Osteoblast (primary cell): Measurements from ENCODE around the gene LY6G5C. TPM values are rescaled to one million over a fixed set of nuclear protein-coding genes. Genes with fewer than 3 reads are reported as not detected.

Source experiments
- DNase-seq: peaks from one replicate; pipeline ENCODE4 v3.0.0; 2011; ENCODE audit warnings: low spot score, mixed read lengths; ENCODE audit not compliant: insufficient read length; ENCODE audit errors: missing footprints
- H2AFZ ChIP-seq: 2 replicates; pipeline ENCODE4 v1.6.0; 2011; ENCODE audit warnings: mild to moderate bottlenecking, low read length
- H3K27ac ChIP-seq: 2 replicates; pipeline ENCODE4 v1.5.1; 2011; ENCODE audit warnings: mild to moderate bottlenecking, low read depth, low read length, moderate library complexity
- H3K27me3 ChIP-seq: 2 replicates; pipeline ENCODE4 v1.6.0; 2012; ENCODE audit warnings: mild to moderate bottlenecking, control low read depth, inconsistent platforms, low read length, moderate library complexity; ENCODE audit not compliant: insufficient read depth
- H3K36me3 ChIP-seq: 2 replicates; pipeline ENCODE4 v1.5.1; 2011; ENCODE audit warnings: mild to moderate bottlenecking, low read length, control low read depth, moderate library complexity; ENCODE audit not compliant: insufficient read depth
- H3K4me1 ChIP-seq: 2 replicates; pipeline ENCODE4 v1.5.1; 2011; ENCODE audit warnings: mild to moderate bottlenecking, low read length, control low read depth, moderate library complexity; ENCODE audit not compliant: insufficient read depth
- H3K4me2 ChIP-seq: 2 replicates; pipeline ENCODE4 v1.6.0; 2011; ENCODE audit warnings: mild to moderate bottlenecking, low read length; ENCODE audit not compliant: insufficient read depth
- H3K4me3 ChIP-seq: fragments of 200-600 bp; sonication (generic); 3 replicates; pipeline ENCODE4 v1.5.1; 2012; ENCODE audit warnings: mild to moderate bottlenecking, low read length, inconsistent platforms; ENCODE audit not compliant: insufficient read depth
- H3K79me2 ChIP-seq: 2 replicates; pipeline ENCODE4 v1.6.0; 2012; ENCODE audit warnings: mild to moderate bottlenecking, low read length, control low read depth, inconsistent platforms; ENCODE audit not compliant: insufficient read depth
- H3K9me3 ChIP-seq: 2 replicates; pipeline ENCODE4 v1.5.1; 2011; ENCODE audit warnings: low read depth, low read length, control low read depth
- H4K20me1 ChIP-seq: 2 replicates; pipeline ENCODE4 v1.6.0; 2012; ENCODE audit warnings: mild to moderate bottlenecking, low read length, control low read depth; ENCODE audit not compliant: insufficient read depth
- total RNA-seq: library from RNA; depleted of rRNA; stranded (reverse); fragments of >200 nt; gene quantifications from 2 replicates; pipeline ENCODE4 v1.2.3, GENCODE V29; 2012
- TF ChIP-seq, protein P1 (sequence below): IDR thresholded peaks from 2 replicates; pipeline ENCODE4 v1.5.1; 2011; ENCODE audit warnings: mild to moderate bottlenecking, low read depth, low read length, moderate library complexity; ENCODE audit errors: extremely low read depth

The LY6G5C gene
- total RNA-seq, 1 donor: 0.72 TPM

DNA sequence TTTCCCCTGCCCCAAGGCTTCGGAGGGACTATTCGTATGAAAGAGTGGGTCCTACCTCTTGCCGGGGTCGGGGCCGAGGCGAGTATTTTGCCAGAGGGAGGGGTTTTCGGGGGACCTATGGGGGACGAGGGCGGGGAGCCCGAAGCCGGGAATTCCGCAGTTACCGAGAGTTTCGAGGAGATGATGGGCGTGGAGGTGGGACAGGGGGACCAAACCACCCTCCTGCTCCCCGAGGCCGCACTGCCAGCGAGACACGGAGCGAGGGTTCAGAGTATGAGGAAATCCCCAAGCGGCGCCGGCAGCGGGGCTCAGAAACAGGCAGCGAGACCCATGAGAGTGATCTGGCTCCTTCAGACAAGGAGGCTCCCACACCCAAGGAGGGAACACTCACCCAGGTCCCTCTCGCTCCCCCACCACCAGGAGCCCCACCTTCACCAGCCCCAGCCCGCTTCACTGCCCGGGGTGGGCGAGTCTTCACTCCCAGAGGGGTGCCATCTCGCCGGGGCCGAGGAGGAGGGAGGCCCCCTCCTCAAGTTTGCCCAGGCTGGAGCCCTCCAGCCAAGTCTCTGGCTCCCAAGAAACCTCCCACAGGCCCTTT lies 49.1 kb downstream of the LY6G5C start:
- H4K20me1 ChIP-seq: peaks cover 40% of the 10 kb centered on the region
- peak; percentile 76 for DNase-seq
- no peak overlapping the region for H2AFZ ChIP-seq
- no peak overlapping the region for H3K27ac ChIP-seq
- peaks cover 97% of the 10 kb centered on the region for H3K36me3 ChIP-seq
- H3K79me2 ChIP-seq: peaks cover 49% of the 10 kb centered on the region
- no peak overlapping the region for H3K4me3 ChIP-seq
- H3K4me2 ChIP-seq: no peak overlapping the region
- no peaks in the 10 kb centered on the region for H3K9me3 ChIP-seq
- H3K27me3 ChIP-seq: no peaks in the 10 kb centered on the region
- H3K4me1 ChIP-seq: no peaks in the 10 kb centered on the region
- TF ChIP-seq, protein P1, sequence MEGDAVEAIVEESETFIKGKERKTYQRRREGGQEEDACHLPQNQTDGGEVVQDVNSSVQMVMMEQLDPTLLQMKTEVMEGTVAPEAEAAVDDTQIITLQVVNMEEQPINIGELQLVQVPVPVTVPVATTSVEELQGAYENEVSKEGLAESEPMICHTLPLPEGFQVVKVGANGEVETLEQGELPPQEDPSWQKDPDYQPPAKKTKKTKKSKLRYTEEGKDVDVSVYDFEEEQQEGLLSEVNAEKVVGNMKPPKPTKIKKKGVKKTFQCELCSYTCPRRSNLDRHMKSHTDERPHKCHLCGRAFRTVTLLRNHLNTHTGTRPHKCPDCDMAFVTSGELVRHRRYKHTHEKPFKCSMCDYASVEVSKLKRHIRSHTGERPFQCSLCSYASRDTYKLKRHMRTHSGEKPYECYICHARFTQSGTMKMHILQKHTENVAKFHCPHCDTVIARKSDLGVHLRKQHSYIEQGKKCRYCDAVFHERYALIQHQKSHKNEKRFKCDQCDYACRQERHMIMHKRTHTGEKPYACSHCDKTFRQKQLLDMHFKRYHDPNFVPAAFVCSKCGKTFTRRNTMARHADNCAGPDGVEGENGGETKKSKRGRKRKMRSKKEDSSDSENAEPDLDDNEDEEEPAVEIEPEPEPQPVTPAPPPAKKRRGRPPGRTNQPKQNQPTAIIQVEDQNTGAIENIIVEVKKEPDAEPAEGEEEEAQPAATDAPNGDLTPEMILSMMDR: no peak

DNA sequence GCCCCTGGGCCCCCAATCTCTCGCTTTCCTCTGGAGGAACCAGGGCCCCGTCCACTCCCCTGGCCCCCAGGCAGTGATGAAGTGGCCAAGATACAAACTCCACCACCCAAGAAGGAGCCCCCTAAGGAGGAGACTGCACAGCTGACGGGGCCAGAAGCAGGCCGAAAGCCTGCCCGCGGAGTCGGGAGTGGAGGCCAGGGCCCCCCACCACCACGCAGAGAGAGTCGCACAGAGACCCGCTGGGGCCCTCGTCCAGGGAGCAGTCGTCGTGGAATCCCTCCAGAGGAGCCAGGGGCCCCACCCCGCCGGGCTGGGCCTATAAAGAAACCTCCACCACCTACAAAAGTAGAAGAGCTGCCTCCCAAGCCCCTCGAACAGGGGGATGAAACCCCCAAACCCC lies 49.7 kb downstream of the LY6G5C start:
- peaks cover 54% of the 10 kb centered on the region for H3K79me2 ChIP-seq
- H3K36me3 ChIP-seq: peaks cover 97% of the 10 kb centered on the region
- no peaks in the 10 kb centered on the region for H3K27me3 ChIP-seq
- peak; percentile 68 for DNase-seq
- no peak overlapping the region for H3K27ac ChIP-seq
- no peaks in the 10 kb centered on the region for H3K9me3 ChIP-seq
- H2AFZ ChIP-seq: no peak overlapping the region
- no peak overlapping the region for H3K4me3 ChIP-seq
- no peak overlapping the region for H3K4me2 ChIP-seq
- no peaks in the 10 kb centered on the region for H3K4me1 ChIP-seq
- TF ChIP-seq, protein P1: no peak
- H4K20me1 ChIP-seq: peaks cover 40% of the 10 kb centered on the region

DNA sequence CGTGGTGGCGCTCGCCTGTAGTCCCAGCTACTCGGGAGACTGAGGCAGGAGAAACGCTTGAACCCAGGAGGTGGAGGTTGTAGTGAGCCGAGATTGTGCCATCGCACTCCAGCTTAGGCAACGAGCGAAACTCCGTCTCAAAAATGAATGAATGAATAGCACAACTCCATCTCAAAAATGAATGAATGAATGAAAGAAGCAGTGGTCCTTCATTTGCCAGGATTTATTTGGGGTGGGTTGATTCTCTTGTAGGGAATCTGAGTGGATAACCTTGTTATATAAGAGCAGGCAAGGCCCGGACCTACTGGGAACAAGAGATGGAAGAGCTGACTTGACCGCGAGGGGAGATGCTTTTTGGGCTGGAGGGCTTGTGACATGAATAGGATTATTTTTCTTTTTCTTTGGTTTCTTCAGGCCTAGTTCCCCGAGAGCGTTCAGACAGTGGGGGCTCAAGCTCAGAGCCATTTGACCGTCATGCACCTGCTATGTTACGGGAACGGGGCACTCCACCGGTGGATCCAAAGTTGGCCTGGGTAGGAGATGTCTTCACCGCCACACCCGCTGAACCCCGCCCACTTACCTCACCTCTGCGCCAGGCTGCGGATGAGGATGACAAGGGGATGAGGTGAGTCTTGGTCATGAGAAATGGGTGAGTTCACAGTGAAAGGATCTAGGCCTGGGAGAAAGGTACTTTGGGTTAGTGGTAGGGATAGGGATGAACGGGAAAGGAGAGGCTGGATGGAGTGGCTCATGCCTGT lies 50.5 kb downstream of the LY6G5C start:
- Histone ChIP-seq H3K4me3 (no peak overlapping the region), H3K36me3 (peaks cover 97% of the 10 kb centered on the region), H3K79me2 (peaks cover 63% of the 10 kb centered on the region), H2AFZ (no peak overlapping the region), H4K20me1 (peaks cover 41% of the 10 kb centered on the region), H3K27me3 (no peaks in the 10 kb centered on the region), H3K4me1 (no peaks in the 10 kb centered on the region), H3K27ac (no peak overlapping the region), H3K4me2 (no peak overlapping the region), H3K9me3 (no peaks in the 10 kb centered on the region)
- DNase-seq: peak; percentile 59
- TF ChIP-seq, protein P1: no peak

DNA sequence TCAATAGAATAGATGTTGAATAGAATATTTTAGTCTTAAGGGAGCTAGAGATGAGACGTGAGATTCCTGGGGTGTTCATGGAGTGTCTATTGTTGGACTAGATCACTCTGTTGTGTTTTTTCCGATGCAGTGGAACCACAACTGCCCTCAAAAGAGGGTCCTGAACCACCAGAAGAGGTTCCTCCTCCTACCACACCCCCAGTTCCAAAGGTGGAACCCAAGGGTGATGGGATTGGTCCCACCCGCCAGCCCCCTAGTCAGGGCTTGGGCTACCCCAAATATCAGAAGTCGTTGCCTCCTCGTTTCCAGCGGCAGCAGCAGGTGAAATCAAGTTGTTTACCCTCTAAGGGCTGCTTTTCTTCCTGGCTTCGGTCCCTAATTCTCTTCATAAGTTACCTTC lies 51.9 kb downstream of the LY6G5C start:
- no peaks in the 10 kb centered on the region for H3K9me3 ChIP-seq
- no peak overlapping the region for H3K27ac ChIP-seq
- no peak overlapping the region for H2AFZ ChIP-seq
- H3K27me3 ChIP-seq: no peaks in the 10 kb centered on the region
- peaks cover 97% of the 10 kb centered on the region for H3K36me3 ChIP-seq
- peaks cover 75% of the 10 kb centered on the region for H3K79me2 ChIP-seq
- H3K4me1 ChIP-seq: no peaks in the 10 kb centered on the region
- TF ChIP-seq, protein P1: no peak
- H3K4me2 ChIP-seq: no peak overlapping the region
- H3K4me3 ChIP-seq: no peak overlapping the region
- DNase-seq: no peak
- H4K20me1 ChIP-seq: peaks cover 42% of the 10 kb centered on the region
